SK-N-SH (cell line): ENCODE data around the gene RPP30.

Experiments used
- CTCF ChIP-seq: fragments of 200-600 bp; sonication (generic); IDR thresholded peaks from 2 replicates; pipeline ENCODE4 v1.6.1; 2017; ENCODE audit warnings: antibody characterized with exemption, mild to moderate bottlenecking, moderate library complexity
- GABPA ChIP-seq: IDR thresholded peaks from 2 replicates; pipeline ENCODE4 v1.4.0; 2012; ENCODE audit warnings: low read depth, mild to moderate bottlenecking
- MAX ChIP-seq: IDR thresholded peaks from 2 replicates; pipeline ENCODE4 v1.4.0; 2012; ENCODE audit warnings: low read depth
- NRF1 ChIP-seq: IDR thresholded peaks from 2 replicates; pipeline ENCODE4 v1.6.1; 2012; ENCODE audit warnings: low read depth, mild to moderate bottlenecking, low read length
- RAD21 ChIP-seq: IDR thresholded peaks from 2 replicates; pipeline ENCODE4 v1.6.1; 2012; ENCODE audit warnings: mild to moderate bottlenecking, low read length
- REST ChIP-seq: IDR thresholded peaks from 2 replicates; pipeline ENCODE4 v1.6.1; 2012; ENCODE audit warnings: mild to moderate bottlenecking, low read depth, low read length, moderate library complexity
- RFX5 ChIP-seq: IDR thresholded peaks from 2 replicates; pipeline ENCODE4 v1.6.1; 2012; ENCODE audit warnings: mild to moderate bottlenecking, improper control_type of control experiment, low read length
- USF2 ChIP-seq: fragments of 150-350 bp; IDR thresholded peaks from 2 replicates; pipeline ENCODE4 v1.6.1; 2017; ENCODE audit warnings: antibody characterized with exemption, low read length, low read depth, borderline replicate concordance
- ZBTB33 ChIP-seq: IDR thresholded peaks from 2 replicates; pipeline ENCODE4 v1.4.0; 2012; ENCODE audit warnings: low read depth, borderline replicate concordance

GRCh38 chr10:90915766-90916075, 43.9 kb downstream of the RPP30 start:
- TF ChIP-seq CTCF (no peak), RAD21 (no peak), REST (no peak), GABPA (no peak), MAX (no peak), RFX5 (no peak), NRF1 (no peak), USF2 (no peak), ZBTB33 (no peak)
